HG03378 (cell line): ENCODE data around the gene HNRNPUL1.
"Not testable (repeated sequence)": the region's sequence is repeated elsewhere in the genome, so short reads cannot be mapped to it uniquely, and the experiment has no call there.

Source experiments
- ATAC-seq: cut with Tn5 transposase; IDR thresholded peaks from one replicate; pipeline ENCODE4 v1.9.1; 2021; ENCODE audit warnings: mild to moderate bottlenecking, moderate library complexity; ENCODE audit not compliant: unreplicated experiment

The HNRNPUL1 gene

GRCh38 chr19:41263850-41264580 is at the start of gene HNRNPUL1:
HNRNPUL1 (plus strand) TSS chr19:41264372; CDS start chr19:41264504, 132 bp downstream.
- peak; percentile 81 for ATAC-seq

DNA sequence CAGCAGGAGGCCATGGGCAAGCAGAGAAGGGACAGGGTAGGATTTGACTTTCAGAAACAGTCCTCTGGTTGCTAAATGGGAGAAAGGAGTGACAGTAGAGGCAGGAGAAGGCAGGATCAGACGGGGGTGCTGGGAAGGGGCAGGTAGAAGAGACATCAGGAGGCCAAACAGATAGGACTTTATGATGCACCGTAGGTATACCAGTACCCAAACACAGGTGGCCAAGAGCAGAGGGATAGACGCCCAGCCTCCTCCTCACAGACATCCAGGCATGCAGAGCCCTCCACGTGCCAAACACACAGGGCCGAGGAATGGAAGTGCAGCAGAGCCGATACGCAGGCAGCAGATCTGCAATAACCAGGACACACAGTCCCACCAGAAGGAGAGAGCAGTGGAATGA is 46.4 kb upstream of the HNRNPUL1 start:
- ATAC-seq = no peak

DNA sequence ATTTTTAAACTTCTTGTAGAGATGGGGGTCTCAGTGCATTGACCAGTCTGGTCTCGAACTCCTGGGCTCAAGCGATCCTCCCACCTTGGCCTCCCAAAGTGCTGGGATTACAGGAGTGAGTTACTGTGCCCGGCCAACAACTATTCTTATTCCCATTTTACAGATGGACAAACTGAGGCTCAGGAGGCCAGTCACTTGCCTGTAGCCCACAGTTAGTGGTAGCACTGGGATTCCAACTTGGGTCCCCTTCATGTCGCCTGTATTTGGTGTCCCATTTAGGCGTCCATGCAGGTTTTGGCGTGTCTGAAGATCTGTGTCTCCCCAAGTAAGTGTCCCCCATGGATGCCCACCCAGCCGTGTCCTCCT is 45.9 kb upstream of the HNRNPUL1 start:
- no peak for ATAC-seq

GRCh38 chr19:41218615-41219507 is 45.3 kb upstream of the HNRNPUL1 start, which contains the start of gene AXL:
AXL (plus strand) TSS chr19:41219223; CDS start chr19:41219393, 170 bp downstream.
- ATAC-seq = no peak

DNA sequence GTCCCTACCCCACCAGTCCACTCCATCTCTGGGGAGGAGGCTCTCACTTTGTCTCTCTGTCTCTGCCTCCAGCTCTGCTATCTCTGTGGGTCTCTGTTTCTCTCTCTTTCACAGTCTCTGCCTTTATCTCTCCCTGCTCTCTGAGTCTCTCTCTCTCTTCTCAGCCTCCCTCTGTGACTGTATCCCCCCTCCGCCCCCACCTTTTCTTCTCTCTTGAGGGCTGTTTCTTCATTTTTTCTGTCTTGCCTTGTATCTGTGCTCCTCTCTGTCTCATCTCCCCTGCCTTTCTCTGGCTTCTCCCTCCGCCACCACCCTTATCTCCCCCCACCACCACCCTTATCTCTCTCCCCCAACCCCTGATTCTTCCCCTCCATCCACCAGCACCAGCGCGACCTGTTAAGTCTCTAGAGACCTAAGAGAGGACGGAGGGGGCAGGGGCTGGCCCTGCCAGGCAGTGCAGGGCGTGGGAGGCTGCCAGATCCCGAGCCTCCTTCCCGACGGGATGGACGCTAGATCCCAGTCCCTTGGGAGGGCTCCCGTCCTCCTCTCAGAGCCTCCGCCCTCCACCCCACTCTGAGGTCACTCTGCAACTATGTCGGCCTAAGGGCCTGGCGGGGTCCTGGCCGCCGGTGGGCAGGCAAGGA is 44.1 kb upstream of the HNRNPUL1 start:
- no peak for ATAC-seq

DNA sequence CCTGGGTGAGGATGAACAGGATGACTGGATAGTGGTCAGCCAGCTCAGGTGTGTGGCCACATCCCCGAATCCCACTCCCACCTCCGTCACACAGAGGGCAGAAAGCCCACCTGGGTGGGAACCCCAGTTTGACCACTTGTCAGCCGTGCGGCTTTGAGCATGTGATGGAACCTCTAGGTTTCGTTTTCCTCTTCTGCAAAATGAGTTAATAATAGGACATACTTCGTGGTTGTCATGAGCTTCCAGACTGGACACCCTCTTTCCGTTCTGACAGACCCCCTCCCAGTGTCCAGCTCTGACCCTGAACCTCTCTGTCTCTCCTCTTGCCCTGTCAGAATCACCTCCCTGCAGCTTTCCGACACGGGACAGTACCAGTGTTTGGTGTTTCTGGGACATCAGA is 43.4 kb upstream of the HNRNPUL1 start:
- no peak for ATAC-seq

- ATAC-seq = no peak
Observed at GRCh38 chr19:41221514-41222205, 42.5 kb upstream of the HNRNPUL1 start.

GRCh38 chr19:41222240-41222639 is 41.9 kb upstream of the HNRNPUL1 start:
- ATAC-seq = no peak

DNA sequence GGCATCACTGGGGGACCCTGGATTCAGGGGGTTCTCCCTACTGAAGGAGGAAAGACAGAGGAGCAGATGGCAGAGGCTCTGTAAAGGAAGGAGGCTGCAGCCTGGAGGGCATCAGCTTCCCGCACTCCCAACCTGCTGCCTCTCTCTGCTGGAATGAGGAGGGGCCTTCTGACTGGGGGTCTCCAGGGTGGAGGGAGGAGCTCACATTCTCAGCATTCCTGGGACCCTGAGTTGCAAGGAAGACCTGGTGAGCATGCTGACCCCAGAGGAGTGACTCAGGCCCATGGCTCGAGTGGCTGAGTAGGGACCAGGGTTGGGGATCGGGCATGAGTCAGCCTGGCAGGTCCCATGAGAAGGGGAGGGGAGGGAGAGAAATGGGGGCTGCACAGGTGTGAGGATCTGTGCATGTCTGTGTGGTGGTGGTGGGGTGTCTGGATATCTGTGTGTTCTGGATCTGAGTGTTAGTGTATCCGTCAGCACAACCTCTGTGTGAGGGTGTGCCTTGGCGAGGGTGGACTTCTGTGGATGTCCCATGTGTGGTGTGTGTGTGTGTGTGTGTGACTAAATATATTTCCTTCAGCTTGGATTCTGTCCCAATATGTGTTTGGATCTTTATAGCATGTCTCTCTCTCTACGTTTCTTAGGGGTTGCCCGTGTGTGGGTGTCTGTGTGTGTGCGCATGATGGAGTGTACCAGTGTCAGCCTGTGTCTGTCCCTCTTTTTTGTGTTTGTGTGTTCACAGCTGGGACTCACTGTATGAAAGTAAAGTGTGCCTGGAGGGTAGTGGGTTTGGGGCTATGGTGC is 40.5 kb upstream of the HNRNPUL1 start:
- no peak for ATAC-seq

GRCh38 chr19:41224632-41225031 is 39.5 kb upstream of the HNRNPUL1 start:
- no peak for ATAC-seq

GRCh38 chr19:41225238-41226052 is 38.7 kb upstream of the HNRNPUL1 start:
- no peak for ATAC-seq

GRCh38 chr19:41226053-41226873 is 37.9 kb upstream of the HNRNPUL1 start:
- no peak for ATAC-seq

DNA sequence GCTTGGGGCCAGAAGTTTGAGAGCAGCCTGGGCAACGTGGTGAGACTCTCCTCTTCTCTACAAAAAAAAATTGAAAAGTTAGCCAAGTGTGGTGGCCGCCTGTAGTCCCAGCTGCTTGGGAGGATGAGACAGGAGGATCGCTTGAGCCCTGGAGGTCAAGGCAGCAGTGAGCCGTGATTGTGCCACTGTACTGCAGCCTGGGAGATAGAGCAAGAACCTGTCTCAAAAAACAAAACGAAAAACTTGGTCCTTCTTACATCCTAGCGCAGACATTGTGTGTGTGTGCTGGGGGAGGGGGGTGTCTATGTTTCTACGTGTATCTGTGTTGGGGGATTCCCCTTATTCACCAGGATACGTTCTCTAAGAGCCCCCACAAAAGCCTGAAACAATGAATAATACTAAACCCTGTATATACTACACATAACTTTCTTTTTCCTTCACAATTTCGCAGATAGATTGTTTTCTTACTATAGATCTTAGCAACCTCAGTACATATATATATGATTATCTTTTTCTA is 37.2 kb upstream of the HNRNPUL1 start:
- no peak for ATAC-seq

GRCh38 chr19:41228486-41228885 is 35.7 kb upstream of the HNRNPUL1 start:
- ATAC-seq = no peak

DNA sequence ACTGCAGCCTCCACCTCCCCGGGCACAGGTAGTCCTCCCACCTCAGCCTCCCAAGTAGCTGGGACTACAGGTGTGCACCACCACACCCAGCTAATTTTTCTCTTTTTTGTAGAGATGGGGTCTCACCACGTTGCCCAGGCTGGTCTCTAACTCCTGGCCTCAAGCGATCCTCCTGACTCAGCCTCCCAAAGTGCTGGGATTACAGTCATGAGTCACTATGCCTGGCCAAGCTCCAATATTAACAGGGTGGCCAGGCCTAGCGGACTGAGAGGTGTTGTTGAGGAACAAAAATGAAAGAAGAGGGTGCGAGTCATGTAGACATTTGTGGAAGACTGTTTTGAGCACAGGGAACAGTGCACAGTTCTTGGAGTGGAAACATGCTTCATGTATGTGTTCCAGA is 34.8 kb upstream of the HNRNPUL1 start:
- ATAC-seq = not testable (repeated sequence)

GRCh38 chr19:41230067-41230857 is 33.9 kb upstream of the HNRNPUL1 start:
- no peak for ATAC-seq

- no peak for ATAC-seq
Observed at GRCh38 chr19:41232686-41233085, 31.5 kb upstream of the HNRNPUL1 start.
